Keratinocyte (primary cell): Measurements from ENCODE around the gene HSF4. TPM values are rescaled to one million over a fixed set of nuclear protein-coding genes. Genes with fewer than 3 reads are reported as not detected.

Source experiments
- DNase-seq: peaks from one replicate; pipeline ENCODE4 v3.0.0-alpha.2; 2011; ENCODE audit warnings: low read depth, missing footprints, low spot score
- FAIRE-seq: peaks from 2 replicates; lab custom pipeline; 2011; peaks lifted over from hg19 to GRCh38; lab: Jason Lieb, UNC
- H2AFZ ChIP-seq: 2 replicates; pipeline ENCODE4 v1.6.0; 2012; ENCODE audit warnings: low read length, control low read depth, inconsistent platforms; ENCODE audit not compliant: control insufficient read depth
- H3K27ac ChIP-seq: 2 replicates; pipeline ENCODE4 v1.5.1; 2011; ENCODE audit warnings: low read length; ENCODE audit not compliant: control insufficient read depth, insufficient read depth
- H3K27me3 ChIP-seq: 3 replicates; pipeline ENCODE4 v1.6.0; 2011; ENCODE audit warnings: low read length; ENCODE audit not compliant: control insufficient read depth, insufficient read depth; ENCODE audit errors: extremely low read depth
- H3K36me3 ChIP-seq, 2 experiments: 2 replicates in 1 of 2; 3 replicates in 1 of 2; pipeline ENCODE4 v1.5.1; 2011; ENCODE audit warnings: low read length in 2 of 2, mild to moderate bottlenecking in 1 of 2; ENCODE audit not compliant: control insufficient read depth in 2 of 2, insufficient read depth in 2 of 2; ENCODE audit errors: extremely low read depth in 1 of 2
- H3K4me1 ChIP-seq: 3 replicates; pipeline ENCODE4 v1.5.1; 2011; ENCODE audit warnings: low read length; ENCODE audit not compliant: control insufficient read depth, insufficient read depth; ENCODE audit errors: extremely low read depth
- H3K4me2 ChIP-seq: 3 replicates; pipeline ENCODE4 v1.6.0; 2011; ENCODE audit warnings: low read depth, low read length; ENCODE audit not compliant: control insufficient read depth, insufficient read depth; ENCODE audit errors: extremely low read depth
- H3K4me3 ChIP-seq, 3 experiments: fragments of 200-600 bp in 1 of 3; sonication (generic) in 1 of 3; 2 replicates in 2 of 3; 3 replicates in 1 of 3; pipeline ENCODE4 v1.5.1; 2011 to 2016; ENCODE audit warnings: low read length in 3 of 3, mild to moderate bottlenecking in 3 of 3, control low read depth in 2 of 3, inconsistent platforms in 1 of 3, low read depth in 1 of 3, mixed read lengths in 1 of 3, mixed run types in 1 of 3, moderate library complexity in 1 of 3; ENCODE audit not compliant: control insufficient read depth in 2 of 3, insufficient read depth in 2 of 3; ENCODE audit errors: extremely low read depth in 1 of 3
- H3K79me2 ChIP-seq: 2 replicates; pipeline ENCODE4 v1.6.0; 2012; ENCODE audit warnings: low read length; ENCODE audit not compliant: control insufficient read depth, insufficient read depth
- H3K9ac ChIP-seq: 3 replicates; pipeline ENCODE4 v1.6.0; 2011; ENCODE audit warnings: low read length; ENCODE audit not compliant: control insufficient read depth, insufficient read depth; ENCODE audit errors: extremely low read depth
- H3K9me1 ChIP-seq: 3 replicates; pipeline ENCODE4 v1.6.0; 2011; ENCODE audit warnings: low read length; ENCODE audit not compliant: control insufficient read depth, insufficient read depth; ENCODE audit errors: extremely low read depth
- H3K9me3 ChIP-seq: 2 replicates; pipeline ENCODE4 v1.5.1; 2012; ENCODE audit warnings: low read depth, low read length; ENCODE audit not compliant: control insufficient read depth
- H4K20me1 ChIP-seq: 3 replicates; pipeline ENCODE4 v1.6.0; 2011; ENCODE audit warnings: low read length; ENCODE audit not compliant: control insufficient read depth, insufficient read depth; ENCODE audit errors: extremely low read depth
- CTCF ChIP-seq, 3 experiments: IDR thresholded peaks in 1 of 3; conservative IDR thresholded peaks in 1 of 3; optimal IDR thresholded peaks in 1 of 3; 2 replicates in 2 of 3; 3 replicates in 1 of 3; pipeline versions ENCODE3 to v1.5.1; 2011; ENCODE audit warnings: low read length in 3 of 3, mild to moderate bottlenecking in 3 of 3, moderate library complexity in 2 of 3, control low read depth in 1 of 3, inconsistent platforms in 1 of 3; ENCODE audit not compliant: insufficient read depth in 2 of 3; ENCODE audit errors: extremely low read depth in 1 of 3
- EZH2 ChIP-seq: IDR thresholded peaks from one replicate; pipeline ENCODE4 v1.6.1; 2012; ENCODE audit warnings: inconsistent platforms, mild to moderate bottlenecking, low read length, moderate library complexity
- dilution Hi-C: fragments of 300-500 bp; cut with MboI; formaldehyde crosslinking; loops from one replicate; pipeline ENCODE4 v1.7.0; 2020; ENCODE audit warnings: low sequenced_read_pairs; ENCODE audit not compliant: extremely low pct_ligation_motif_present
- polyA plus RNA-seq, 5 experiments: library from polyadenylated mRNA; depleted of rRNA in 3 of 5; stranded (reverse) in 3 of 5; stranded (forward) in 1 of 5; unstranded in 1 of 5; fragments of >200 nt; gene quantifications; 1 replicate in 1 of 5; 2 replicates in 3 of 5; 3 replicates in 1 of 5; pipeline versions ENCODE4 v1.2.1 to v1.2.3, GENCODE V29; 2011 to 2012; ENCODE audit warnings: missing spikeins in 2 of 5, low read depth in 1 of 5, low replicate concordance in 1 of 5

HSF4 gene
- polyA plus RNA-seq, 1 donor (not counting 4 experiments of a cell fraction or from before 2014, with no cell fraction given) = 4.3 TPM

- Histone ChIP-seq H4K20me1 (no peaks in the 10 kb centered on the region), H2AFZ (no peak overlapping the region), H3K4me3 (no peak overlapping the region), H3K4me2 (no peak overlapping the region), H3K27me3 (no peaks in the 10 kb centered on the region), H3K9me3 (no peaks in the 10 kb centered on the region), H3K9me1 (peaks cover 5% of the 10 kb centered on the region), H3K9ac (no peak overlapping the region), H3K36me3 (peaks cover 4 to 10% of the 10 kb centered on the region in 2 experiments), H3K27ac (peak overlapping the region; percentile 40), H3K79me2 (peaks cover 69% of the 10 kb centered on the region), H3K4me1 (peaks cover 21% of the 10 kb centered on the region)
- DNase-seq (no peak), FAIRE-seq (peak; percentile 9)
- TF ChIP-seq EZH2 (no peak), CTCF (optimal IDR thresholded peaks at IDR 0.05 in 1 of 3, IDR thresholded peaks at IDR 0.05 in 1 of 3, conservative IDR thresholded peaks at IDR 0.05 in 1 of 3; ENCODE audit: extremely low read depth in 1 of 3, insufficient read depth in 2 of 3, low read length in 3 of 3) (no peak)
- dilution Hi-C loops = no loop called here
Observed at GRCh38 chr16:67115639-67116038, 48.9 kb upstream of the HSF4 start.

GRCh38 chr16:67116388-67117311, 47.9 kb upstream of the HSF4 start:
- Histone ChIP-seq H4K20me1 (no peaks in the 10 kb centered on the region), H3K4me1 (peaks cover 16% of the 10 kb centered on the region), H3K4me2 (no peak overlapping the region), H3K27ac (peak overlapping the region; percentile 40), H3K27me3 (no peaks in the 10 kb centered on the region), H3K79me2 (peaks cover 59% of the 10 kb centered on the region), H3K9me3 (no peaks in the 10 kb centered on the region), H3K4me3 (no peak overlapping the region), H3K36me3 (peaks cover 6 to 15% of the 10 kb centered on the region in 2 experiments), H3K9me1 (peaks cover 5% of the 10 kb centered on the region), H3K9ac (no peak overlapping the region), H2AFZ (no peak overlapping the region)
- DNase-seq (no peak), FAIRE-seq (no peak)
- dilution Hi-C loops = no loop called here
- TF ChIP-seq EZH2 (no peak), CTCF (optimal IDR thresholded peaks at IDR 0.05 in 1 of 3, IDR thresholded peaks at IDR 0.05 in 1 of 3, conservative IDR thresholded peaks at IDR 0.05 in 1 of 3; ENCODE audit: extremely low read depth in 1 of 3, insufficient read depth in 2 of 3, low read length in 3 of 3) (no peak)
